HG03103 (cell line): ENCODE measurements around the gene RAB5IF.
"Not testable (repeated sequence)": the region's sequence is repeated elsewhere in the genome, so short reads cannot be mapped to it uniquely, and the experiment has no call there.

Source experiments
- ATAC-seq: cut with Tn5 transposase; IDR thresholded peaks from one replicate; pipeline ENCODE4 v1.9.1; 2021; ENCODE audit warnings: low read depth; ENCODE audit not compliant: unreplicated experiment

RAB5IF gene

GRCh38 chr20:36585410-36586125, 20.0 kb upstream of the RAB5IF start:
- no peak for ATAC-seq

GRCh38 chr20:36587388-36588070, 18.1 kb upstream of the RAB5IF start:
- ATAC-seq: no peak

GRCh38 chr20:36591281-36591680, 14.3 kb upstream of the RAB5IF start:
- ATAC-seq: no peak

GRCh38 chr20:36591854-36592641, 13.5 kb upstream of the RAB5IF start:
- ATAC-seq: no peak

- ATAC-seq: no peak
Measured at GRCh38 chr20:36593347-36593929, 12.1 kb upstream of the RAB5IF start.

GRCh38 chr20:36599912-36600345, 5.7 kb upstream of the RAB5IF start:
- no peak for ATAC-seq

- no peak for ATAC-seq
Measured at GRCh38 chr20:36601540-36601939, 4.0 kb upstream of the RAB5IF start.

GRCh38 chr20:36604952-36605398, 604 bp upstream of the RAB5IF start:
- peak; percentile 22 for ATAC-seq

GRCh38 chr20:36606158-36607066, 833 bp downstream of the RAB5IF start:
- ATAC-seq: no peak

- ATAC-seq: no peak
Measured at GRCh38 chr20:36607586-36608387, 2.2 kb downstream of the RAB5IF start.

GRCh38 chr20:36608388-36608728, 2.8 kb downstream of the RAB5IF start:
- ATAC-seq: not testable (repeated sequence)

- no peak for ATAC-seq
Measured at GRCh38 chr20:36611625-36612024, 6.0 kb downstream of the RAB5IF start.

GRCh38 chr20:36613974-36614373, 8.4 kb downstream of the RAB5IF start:
- ATAC-seq: no peak

- ATAC-seq: no peak
Measured at GRCh38 chr20:36614781-36615557, 9.4 kb downstream of the RAB5IF start.

- no peak for ATAC-seq
Measured at GRCh38 chr20:36620917-36621316, 15.3 kb downstream of the RAB5IF start.

GRCh38 chr20:36623444-36623843, 17.9 kb downstream of the RAB5IF start:
- no peak for ATAC-seq

GRCh38 chr20:36624068-36624943, 18.7 kb downstream of the RAB5IF start:
- ATAC-seq: no peak

GRCh38 chr20:36624944-36625324, 19.4 kb downstream of the RAB5IF start:
- ATAC-seq: no peak
